Measurements from ENCODE around the gene SYNDIG1.
"Not testable (repeated sequence)": the region's sequence is repeated elsewhere in the genome, so short reads cannot be mapped to it uniquely, and the experiment has no call there.

SYNDIG1 gene

GRCh38 chr20:24493181-24493580 is 23.8 kb downstream of the SYNDIG1 start:
- no peak for DNase-seq (ENCODE audit: low read depth)

- no peak for DNase-seq (ENCODE audit: low read depth)
Observed at GRCh38 chr20:24493661-24494459, 24.4 kb downstream of the SYNDIG1 start.

- DNase-seq (ENCODE audit: low read depth): no peak
Observed at GRCh38 chr20:24494460-24494920, 25.1 kb downstream of the SYNDIG1 start.

GRCh38 chr20:24495266-24495665 is 25.8 kb downstream of the SYNDIG1 start:
- DNase-seq (ENCODE audit: low read depth): no peak

- no peak for DNase-seq (ENCODE audit: low read depth)
Observed at GRCh38 chr20:24497851-24498250, 28.4 kb downstream of the SYNDIG1 start.

- DNase-seq (ENCODE audit: low read depth): no peak
Observed at GRCh38 chr20:24498641-24499040, 29.2 kb downstream of the SYNDIG1 start.

- DNase-seq (ENCODE audit: low read depth): no peak
Observed at GRCh38 chr20:24499472-24499871, 30.0 kb downstream of the SYNDIG1 start.

- DNase-seq (ENCODE audit: low read depth): no peak
Observed at GRCh38 chr20:24501764-24502556, 32.5 kb downstream of the SYNDIG1 start.

- no peak for DNase-seq (ENCODE audit: low read depth)
Observed at GRCh38 chr20:24502661-24503060, 33.2 kb downstream of the SYNDIG1 start.

- no peak for DNase-seq (ENCODE audit: low read depth)
Observed at GRCh38 chr20:24503352-24503931, 34.0 kb downstream of the SYNDIG1 start.

GRCh38 chr20:24504331-24505285 is 35.2 kb downstream of the SYNDIG1 start:
- DNase-seq (ENCODE audit: low read depth): no peak

GRCh38 chr20:24506146-24506545 is 36.7 kb downstream of the SYNDIG1 start:
- no peak for DNase-seq (ENCODE audit: low read depth)

- no peak for DNase-seq (ENCODE audit: low read depth)
Observed at GRCh38 chr20:24506696-24507095, 37.3 kb downstream of the SYNDIG1 start.

GRCh38 chr20:24507182-24507853 is 37.9 kb downstream of the SYNDIG1 start:
- no peak for DNase-seq (ENCODE audit: low read depth)

- DNase-seq (ENCODE audit: low read depth): not testable (repeated sequence)
Observed at GRCh38 chr20:24512441-24512840, 43.0 kb downstream of the SYNDIG1 start.

GRCh38 chr20:24518515-24518914 is 49.1 kb downstream of the SYNDIG1 start:
- DNase-seq (ENCODE audit: low read depth): no peak

GRCh38 chr20:24519476-24519875 is 50.0 kb downstream of the SYNDIG1 start:
- no peak for DNase-seq (ENCODE audit: low read depth)

GRCh38 chr20:24521032-24521431 is 51.6 kb downstream of the SYNDIG1 start:
- no peak for DNase-seq (ENCODE audit: low read depth)

- DNase-seq (ENCODE audit: low read depth): no peak
Observed at GRCh38 chr20:24522452-24523330, 53.3 kb downstream of the SYNDIG1 start.

- no peak for DNase-seq (ENCODE audit: low read depth)
Observed at GRCh38 chr20:24523661-24524060, 54.2 kb downstream of the SYNDIG1 start.
